PFSK-1 (cell line): ENCODE measurements around the gene SLCO2B1.
A peak's percentile ranks its signal among the peaks of the same experiment; 100 is the strongest.

ENCODE experiments used
- FOXP2 ChIP-seq: optimal IDR thresholded peaks from 2 replicates; pipeline ENCODE3; 2011; ENCODE audit warnings: borderline replicate concordance, control low read depth, inconsistent platforms; ENCODE audit not compliant: insufficient read depth; ENCODE audit errors: extremely low read length, extremely low read depth
- POLR2AphosphoS5 ChIP-seq: IDR thresholded peaks from 2 replicates; pipeline ENCODE4 v1.6.1; 2012; ENCODE audit warnings: low read depth, mild to moderate bottlenecking, control low read depth, low read length, moderate library complexity
- REST ChIP-seq, 2 experiments: IDR thresholded peaks; 2 replicates each; pipeline versions ENCODE4 v1.6.1 to v1.8.0; 2011 to 2012; ENCODE audit warnings: low read depth in 2 of 2, low read length in 2 of 2, control low read depth in 1 of 2, inconsistent platforms in 1 of 2, mild to moderate bottlenecking in 1 of 2, moderate library complexity in 1 of 2; ENCODE audit not compliant: insufficient read depth in 1 of 2
- SIN3A ChIP-seq: IDR thresholded peaks from 2 replicates; pipeline ENCODE4 v1.6.1; 2012; ENCODE audit warnings: mild to moderate bottlenecking, low read length, moderate library complexity, borderline replicate concordance; ENCODE audit not compliant: insufficient read depth
- TAF1 ChIP-seq: IDR thresholded peaks from 2 replicates; pipeline ENCODE4 v1.6.1; 2012; ENCODE audit warnings: low read length, control low read depth, borderline replicate concordance; ENCODE audit not compliant: insufficient read depth

Gene SLCO2B1

GRCh38 chr11:75161506-75162095 lies 10.7 kb downstream of the SLCO2B1 start:
- no peak for TF ChIP-seq POLR2AphosphoS5
- no peak for TF ChIP-seq TAF1
- TF ChIP-seq REST (IDR thresholded peaks at IDR 0.05; ENCODE audit: insufficient read depth in 1 of 2, low read depth in 2 of 2, low read length in 2 of 2) = 0 out of 4 replicates have a peak, but pooled peaks of 1 of the 2 experiments have one; percentile 20

- TF ChIP-seq TAF1 (no peak), FOXP2 (no peak), SIN3A (no peak), REST (IDR thresholded peaks at IDR 0.05; ENCODE audit: insufficient read depth in 1 of 2, low read depth in 2 of 2, low read length in 2 of 2) (no peak), POLR2AphosphoS5 (no peak)
Measured at GRCh38 chr11:75162954-75163353, 12.0 kb downstream of the SLCO2B1 start.

- TF ChIP-seq POLR2AphosphoS5 (no peak), REST (IDR thresholded peaks at IDR 0.05; ENCODE audit: insufficient read depth in 1 of 2, low read depth in 2 of 2, low read length in 2 of 2) (no peak), TAF1 (no peak), FOXP2 (no peak), SIN3A (no peak)
Measured at GRCh38 chr11:75163921-75164849, 13.3 kb downstream of the SLCO2B1 start.

- TF ChIP-seq POLR2AphosphoS5 (no peak), TAF1 (no peak), FOXP2 (no peak), SIN3A (no peak), REST (IDR thresholded peaks at IDR 0.05; ENCODE audit: insufficient read depth in 1 of 2, low read depth in 2 of 2, low read length in 2 of 2) (no peak)
Measured at GRCh38 chr11:75165721-75166120, 14.8 kb downstream of the SLCO2B1 start.

GRCh38 chr11:75166791-75167190 lies 15.9 kb downstream of the SLCO2B1 start:
- no peak for TF ChIP-seq SIN3A
- TF ChIP-seq REST (IDR thresholded peaks at IDR 0.05; ENCODE audit: insufficient read depth in 1 of 2, low read depth in 2 of 2, low read length in 2 of 2) = no peak
- no peak for TF ChIP-seq FOXP2
- no peak for TF ChIP-seq TAF1
- no peak for TF ChIP-seq POLR2AphosphoS5
